Measurements from ENCODE around the gene MAGEC3. TPM values are rescaled to one million over a fixed set of nuclear protein-coding genes. Genes with fewer than 3 reads are reported as not detected.

MAGEC3 gene
- total RNA-seq, 1 experiment from 2014 or later = not detected

- peaks cover under 1% of the 10 kb centered on the region for H3K9me3 Mint-ChIP-seq (ENCODE audit: low read depth, unreplicated experiment)
- intact Hi-C loops (cut with micrococcal nuclease; ENCODE audit: unreplicated experiment) = no loop called here
- CTCF ChIA-PET = no interaction called here
- no peak overlapping the region for H3K27ac Mint-ChIP-seq (ENCODE audit: unreplicated experiment)
- TF ChIP-seq CTCF (IDR thresholded peaks at IDR 0.05; ENCODE audit: unreplicated experiment) = no peak
- no peaks in the 10 kb centered on the region for H3K27me3 Mint-ChIP-seq (ENCODE audit: unreplicated experiment)
- no peaks in the 10 kb centered on the region for H3K36me3 Mint-ChIP-seq (ENCODE audit: insufficient read depth, unreplicated experiment)
- DNase-seq = no peak
- H3K4me1 Mint-ChIP-seq (ENCODE audit: low read depth, unreplicated experiment) = no peaks in the 10 kb centered on the region
- BruUV-seq (replicated peaks) = no TSS peak
- H3K4me3 Mint-ChIP-seq (ENCODE audit: low read depth, unreplicated experiment) = no peak overlapping the region
Observed at GRCh38 chrX:141928432-141928831, 90.3 kb downstream of the MAGEC3 start.

GRCh38 chrX:141934059-141934641, 96.0 kb downstream of the MAGEC3 start:
- no peak for TF ChIP-seq CTCF (IDR thresholded peaks at IDR 0.05; ENCODE audit: unreplicated experiment)
- Mint-ChIP-seq H3K27me3 (ENCODE audit: unreplicated experiment) (no peaks in the 10 kb centered on the region), H3K27ac (ENCODE audit: unreplicated experiment) (no peak overlapping the region), H3K4me3 (ENCODE audit: low read depth, unreplicated experiment) (no peak overlapping the region), H3K9me3 (ENCODE audit: low read depth, unreplicated experiment) (no peaks in the 10 kb centered on the region), H3K4me1 (ENCODE audit: low read depth, unreplicated experiment) (no peaks in the 10 kb centered on the region), H3K36me3 (ENCODE audit: insufficient read depth, unreplicated experiment) (no peaks in the 10 kb centered on the region)
- CTCF ChIA-PET = no interaction called here
- intact Hi-C loops (cut with micrococcal nuclease; ENCODE audit: unreplicated experiment) = no loop called here
- no peak for DNase-seq
- no TSS peak for BruUV-seq (replicated peaks)

- TF ChIP-seq CTCF (IDR thresholded peaks at IDR 0.05; ENCODE audit: unreplicated experiment) = no peak
- peaks cover 3% of the 10 kb centered on the region for H3K9me3 Mint-ChIP-seq (ENCODE audit: low read depth, unreplicated experiment)
- CTCF ChIA-PET = no interaction called here
Observed at GRCh38 chrX:141935645-141936044, 97.5 kb downstream of the MAGEC3 start.

GRCh38 chrX:141936080-141936479, 98.0 kb downstream of the MAGEC3 start:
- CTCF ChIA-PET = no interaction called here
- no peak for DNase-seq
- H3K9me3 Mint-ChIP-seq (ENCODE audit: low read depth, unreplicated experiment) = peaks cover 3% of the 10 kb centered on the region
- H3K4me3 Mint-ChIP-seq (ENCODE audit: low read depth, unreplicated experiment) = no peak overlapping the region
- no peaks in the 10 kb centered on the region for H3K27me3 Mint-ChIP-seq (ENCODE audit: unreplicated experiment)
- H3K4me1 Mint-ChIP-seq (ENCODE audit: low read depth, unreplicated experiment) = no peaks in the 10 kb centered on the region
- H3K36me3 Mint-ChIP-seq (ENCODE audit: insufficient read depth, unreplicated experiment) = no peaks in the 10 kb centered on the region
- no TSS peak for BruUV-seq (replicated peaks)
- no peak for TF ChIP-seq CTCF (IDR thresholded peaks at IDR 0.05; ENCODE audit: unreplicated experiment)
- intact Hi-C loops (cut with micrococcal nuclease; ENCODE audit: unreplicated experiment) = no loop called here
- no peak overlapping the region for H3K27ac Mint-ChIP-seq (ENCODE audit: unreplicated experiment)

More at GRCh38 chrX:141935645-141936044, 97.5 kb downstream of the MAGEC3 start:
- Mint-ChIP-seq H3K36me3 (ENCODE audit: insufficient read depth, unreplicated experiment) (no peaks in the 10 kb centered on the region), H3K4me1 (ENCODE audit: low read depth, unreplicated experiment) (no peaks in the 10 kb centered on the region), H3K4me3 (ENCODE audit: low read depth, unreplicated experiment) (no peak overlapping the region), H3K27me3 (ENCODE audit: unreplicated experiment) (no peaks in the 10 kb centered on the region), H3K27ac (ENCODE audit: unreplicated experiment) (no peak overlapping the region)
- DNase-seq = no peak
- intact Hi-C loops (cut with micrococcal nuclease; ENCODE audit: unreplicated experiment) = no loop called here
- no TSS peak for BruUV-seq (replicated peaks)

All from Calu3 (cell line).